T-helper 9 cell (primary cell): ENCODE results near the gene VAPA.

Experiments
- DNase-seq: peaks from one replicate; pipeline ENCODE4 v3.0.0-alpha.2; 2020
- total RNA-seq, 2 donors: gene quantifications; one replicate each; lab custom pipeline; 2026; lab: John Stamatoyannopoulos, UW

VAPA gene, protein sequence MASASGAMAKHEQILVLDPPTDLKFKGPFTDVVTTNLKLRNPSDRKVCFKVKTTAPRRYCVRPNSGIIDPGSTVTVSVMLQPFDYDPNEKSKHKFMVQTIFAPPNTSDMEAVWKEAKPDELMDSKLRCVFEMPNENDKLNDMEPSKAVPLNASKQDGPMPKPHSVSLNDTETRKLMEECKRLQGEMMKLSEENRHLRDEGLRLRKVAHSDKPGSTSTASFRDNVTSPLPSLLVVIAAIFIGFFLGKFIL
- total RNA-seq, result 170 to 185 reads per million in 2 donors

DNA sequence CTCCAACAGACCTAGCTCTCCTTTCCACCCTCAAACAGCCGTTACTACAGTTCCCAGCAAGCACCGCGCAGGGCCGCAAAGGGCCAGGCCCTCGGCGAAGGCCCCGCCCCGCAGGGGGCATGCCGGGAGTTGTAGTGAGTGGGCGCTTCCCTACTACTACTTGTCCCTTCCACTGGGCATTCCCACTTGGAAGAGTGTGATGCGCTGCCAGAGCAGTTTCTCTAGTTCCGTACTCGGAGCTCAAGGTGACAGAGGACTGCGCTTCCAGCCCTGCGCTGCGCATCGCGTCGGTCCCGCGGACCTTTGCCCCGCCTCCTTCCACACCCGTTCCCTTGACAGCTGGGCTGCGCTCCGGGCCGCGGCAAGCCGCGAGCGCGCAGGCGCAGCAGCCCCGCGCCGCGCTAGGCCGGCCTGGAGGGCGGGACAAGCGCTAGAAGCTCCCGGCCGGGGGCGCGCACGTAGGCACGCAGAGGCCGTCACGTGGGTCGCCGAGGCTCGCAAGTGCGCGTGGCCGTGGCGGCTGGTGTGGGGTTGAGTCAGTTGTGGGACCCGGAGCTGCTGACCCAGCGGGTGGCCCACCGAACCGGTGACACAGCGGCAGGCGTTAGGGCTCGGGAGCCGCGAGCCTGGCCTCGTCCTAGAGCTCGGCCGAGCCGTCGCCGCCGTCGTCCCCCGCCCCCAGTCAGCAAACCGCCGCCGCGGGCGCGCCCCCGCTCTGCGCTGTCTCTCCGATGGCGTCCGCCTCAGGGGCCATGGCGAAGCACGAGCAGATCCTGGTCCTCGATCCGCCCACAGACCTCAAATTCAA, at the start of gene VAPA:
TSS of gene VAPA (plus strand) at position 491 of the 808 bp plus-strand sequence. CDS start at position 732, 241 bp downstream.
- DNase-seq, result peak; percentile 85

DNA sequence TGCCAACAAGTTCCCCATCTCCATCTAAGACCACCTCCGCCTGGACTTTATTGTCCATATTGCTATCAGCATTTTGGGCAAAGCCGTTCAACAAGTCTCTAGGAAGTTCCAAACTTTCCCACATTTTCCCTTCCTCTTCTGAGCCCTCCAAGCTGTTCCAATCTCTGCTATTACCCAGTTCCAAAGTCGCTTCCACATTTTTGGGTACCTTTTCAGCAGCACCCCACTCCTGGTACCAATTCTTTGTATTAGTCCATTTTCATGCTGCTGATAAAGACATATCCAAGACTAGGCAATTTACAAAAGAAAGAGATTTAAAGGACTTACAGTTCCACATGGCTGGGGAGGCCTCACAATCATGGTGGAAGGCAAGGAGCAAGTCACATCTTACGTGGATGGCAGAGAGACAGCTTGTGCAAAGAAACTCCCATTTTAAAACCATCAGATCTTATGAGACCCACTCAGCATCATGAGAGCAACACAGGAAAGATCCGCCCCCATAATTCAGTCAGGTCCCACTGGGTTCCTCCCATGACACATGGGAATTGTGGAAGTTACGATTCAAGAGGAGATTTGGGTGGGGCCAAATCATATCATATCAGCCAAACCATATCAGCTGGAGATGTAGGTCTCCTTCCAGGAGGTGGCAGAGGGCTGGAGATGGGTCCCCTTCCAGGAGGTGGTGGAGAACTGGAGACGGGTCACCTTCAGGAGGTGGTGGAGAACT, 47.9 kb upstream of the VAPA start:
- no peak for DNase-seq

DNA sequence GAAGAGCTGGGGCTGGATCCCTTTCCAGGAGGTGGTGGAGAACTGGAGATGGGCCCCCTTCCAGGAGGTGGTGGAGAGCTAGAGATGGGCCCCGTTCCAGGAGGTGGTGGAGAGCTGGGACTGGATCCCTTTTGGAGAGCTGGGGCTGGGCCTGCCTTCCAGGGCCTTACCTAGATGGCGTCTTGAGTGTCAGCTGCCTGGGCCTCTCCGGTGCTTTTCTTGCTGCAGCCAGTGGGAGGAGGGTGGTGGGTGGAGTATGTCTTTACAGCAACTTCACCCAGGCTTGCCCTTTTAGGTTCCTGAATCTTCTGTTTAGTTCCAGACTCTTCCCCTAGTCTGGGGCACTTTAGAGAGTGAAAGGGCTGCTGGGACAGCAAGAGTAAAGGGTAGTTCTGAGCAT, 47.2 kb upstream of the VAPA start:
- DNase-seq, result no peak

DNA sequence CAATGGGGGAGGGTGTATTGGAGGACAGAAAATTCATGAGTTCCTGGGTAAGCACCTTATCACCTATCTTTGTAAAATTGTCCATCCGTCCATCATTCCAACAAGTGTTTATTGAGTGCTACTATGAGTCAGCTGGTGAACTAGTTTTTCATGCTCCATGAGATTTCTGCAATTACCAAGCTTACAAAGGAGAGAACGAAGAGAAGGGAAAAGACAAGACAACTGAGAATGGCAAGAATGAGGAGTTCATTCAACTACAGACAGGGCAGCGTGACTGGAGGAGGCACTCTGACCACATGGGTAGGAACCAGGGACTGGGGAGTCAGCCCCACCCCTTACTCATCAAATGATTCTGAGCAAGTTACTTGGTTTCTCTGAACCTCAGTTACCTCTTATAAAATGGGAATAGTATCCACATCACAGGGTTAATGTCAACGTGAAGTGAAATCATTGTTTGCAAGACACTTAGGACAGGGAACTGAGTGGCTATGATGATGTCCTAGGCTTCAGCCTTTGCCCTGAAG, 46.7 kb upstream of the VAPA start:
- DNase-seq, result no peak

DNA sequence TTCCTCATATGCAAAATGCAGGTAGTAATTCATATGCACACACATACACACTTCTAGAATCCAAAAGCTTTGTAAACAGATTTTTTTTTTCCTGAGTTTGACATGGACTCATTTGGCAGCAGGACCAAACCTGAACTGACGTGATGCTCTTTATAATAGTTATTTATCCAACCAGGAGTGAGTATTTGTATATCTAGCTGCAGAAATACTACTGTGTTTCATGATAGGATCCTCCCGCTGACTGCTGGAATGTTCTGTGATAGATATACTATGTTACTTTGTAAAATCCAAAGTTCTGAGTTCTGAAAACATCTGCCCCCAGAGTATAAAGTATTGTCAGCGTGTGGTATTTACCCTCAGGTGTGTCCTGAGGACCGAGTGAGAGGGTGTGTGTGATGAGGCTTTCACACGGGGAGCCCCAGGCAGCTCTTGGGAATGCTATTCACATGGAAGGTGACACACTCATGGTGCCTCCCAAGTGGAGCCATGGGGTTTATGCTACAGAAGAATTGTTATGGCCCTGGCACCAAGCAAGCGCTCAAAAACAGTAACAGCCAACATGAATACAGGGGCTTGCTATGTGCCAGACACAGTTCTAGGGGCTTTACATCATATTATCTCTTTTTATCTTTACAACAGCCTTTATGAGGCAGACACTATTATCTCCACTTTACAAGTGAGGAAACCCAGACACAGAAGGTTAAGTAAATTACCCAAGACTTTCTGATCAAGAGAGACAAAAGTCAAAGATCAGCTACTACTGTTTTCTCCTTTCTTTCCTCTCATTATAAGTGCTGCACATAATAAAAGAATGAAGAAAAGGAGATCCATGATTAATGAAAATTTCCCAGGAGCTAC, 44.7 kb upstream of the VAPA start:
- DNase-seq, result no peak

DNA sequence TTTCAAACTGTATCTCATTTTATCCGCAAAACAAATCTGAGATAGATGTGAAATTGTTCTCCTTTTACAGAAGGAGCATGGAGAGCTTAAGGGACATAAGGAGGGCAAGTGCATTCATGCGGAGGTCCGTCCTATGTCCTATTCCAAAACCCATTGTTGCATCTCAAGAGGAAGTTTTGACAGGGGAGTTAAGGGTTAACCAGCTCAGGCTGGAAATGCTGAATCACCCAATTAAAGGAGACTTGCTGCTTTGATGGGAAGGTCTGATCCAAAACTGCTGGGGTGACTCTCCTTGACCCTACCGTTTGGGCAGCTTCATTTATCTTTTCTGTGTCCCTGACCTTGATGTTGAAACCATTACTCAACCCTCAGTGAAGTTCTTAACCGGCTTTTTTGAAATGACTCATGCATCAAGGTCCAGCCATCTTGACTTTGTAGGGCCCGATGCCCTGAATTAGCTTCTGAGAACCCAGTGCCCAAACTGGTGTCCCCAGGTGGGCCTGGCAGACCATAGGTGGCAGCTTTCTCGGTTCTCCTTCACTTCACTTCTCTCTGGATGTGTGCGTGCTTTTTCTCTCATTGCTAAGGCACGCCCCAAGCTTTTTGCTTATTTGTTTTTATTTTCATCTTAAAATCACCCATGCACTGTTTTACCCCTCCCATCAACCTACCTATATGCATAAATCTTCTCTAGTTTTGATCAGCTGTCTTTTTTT, 43.9 kb upstream of the VAPA start:
- DNase-seq, result no peak

DNA sequence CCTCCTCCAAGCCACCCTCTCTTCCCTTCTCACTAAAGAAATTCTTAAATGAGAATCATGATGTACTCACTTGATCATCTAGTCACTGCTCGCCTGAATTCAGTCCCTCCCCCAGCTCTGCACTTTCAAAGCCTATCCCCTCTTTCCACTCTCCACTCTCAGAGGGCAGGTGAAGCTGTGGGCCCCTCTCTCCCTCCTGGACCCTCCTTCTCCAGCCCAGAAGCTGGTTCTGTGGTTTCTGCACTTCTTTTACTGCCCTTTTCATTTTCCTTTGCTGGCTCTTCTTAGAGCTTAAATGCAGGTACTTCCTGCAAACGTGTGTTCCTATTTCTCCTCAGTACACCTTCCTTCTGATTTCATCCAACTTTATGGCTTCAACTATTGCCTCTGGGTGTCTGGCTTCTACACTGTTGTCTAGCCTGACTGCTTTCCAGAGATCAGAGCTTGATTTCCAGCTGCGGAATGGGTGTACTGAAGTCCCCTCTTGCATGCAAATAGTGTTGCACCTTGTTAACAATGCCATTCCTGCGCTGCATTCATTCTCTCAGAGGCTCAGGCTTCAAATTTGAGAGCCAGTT, 43.3 kb upstream of the VAPA start:
- DNase-seq, result no peak

DNA sequence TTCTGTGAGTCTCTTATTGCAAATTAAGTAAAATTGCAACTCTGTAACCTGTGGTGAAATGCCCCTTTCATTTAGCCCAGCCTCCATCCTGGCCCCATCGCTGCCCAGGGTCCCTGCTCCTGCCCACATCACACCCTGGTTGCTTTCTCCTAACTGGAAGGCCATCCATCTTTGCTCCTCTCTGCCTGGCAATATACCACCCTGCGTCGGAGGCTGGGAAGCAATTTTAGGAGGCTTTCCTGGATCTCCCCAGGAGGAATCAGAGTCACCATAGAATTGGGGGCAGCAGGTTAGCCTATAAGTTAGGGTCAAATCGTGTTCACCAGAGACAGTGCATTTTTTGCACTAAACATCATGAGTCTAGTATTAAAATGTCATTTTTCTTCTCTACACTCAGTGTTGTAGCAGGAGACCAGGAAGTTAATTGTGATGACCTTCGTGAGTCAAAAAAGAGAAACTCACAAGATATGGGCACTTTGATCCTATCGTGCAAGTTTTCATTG, 42.5 kb upstream of the VAPA start:
- no peak for DNase-seq

DNA sequence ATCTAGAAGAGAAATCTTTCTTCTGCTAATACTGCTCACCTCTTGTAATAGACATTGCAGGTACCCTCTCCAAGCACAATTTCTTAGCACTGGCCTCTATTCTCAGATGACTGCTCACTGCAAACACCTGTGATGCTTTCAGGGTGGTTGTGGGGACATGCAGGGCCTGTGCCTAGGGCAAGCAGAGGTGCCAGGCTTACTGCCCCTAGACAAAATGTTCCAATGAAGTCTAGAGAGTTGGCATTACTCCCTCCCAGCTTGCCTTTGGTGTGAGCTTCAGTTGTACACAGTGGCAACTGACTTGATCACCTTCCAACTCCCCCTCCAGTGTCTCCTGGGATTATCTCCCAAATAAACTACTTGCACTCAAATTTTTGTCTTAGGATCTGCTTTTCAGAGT, 41.0 kb upstream of the VAPA start:
- no peak for DNase-seq

DNA sequence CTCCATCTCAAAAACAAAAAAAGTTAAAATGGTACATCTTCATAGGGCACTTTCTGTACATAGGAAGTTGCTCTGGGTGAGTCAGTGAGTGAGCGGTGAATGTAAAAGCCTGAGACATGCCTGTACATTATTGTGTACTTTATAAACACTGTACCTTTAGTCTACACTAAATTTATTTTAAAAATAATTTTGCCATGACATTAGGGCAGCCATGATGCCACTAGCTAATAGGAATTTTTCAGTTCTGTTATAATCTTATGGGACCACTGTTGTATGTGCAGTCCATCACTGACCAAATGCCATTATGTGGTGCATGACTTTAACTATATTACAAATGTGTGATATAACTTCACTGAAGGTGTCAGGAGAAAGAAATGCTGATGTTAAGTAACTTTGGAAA, 39.1 kb upstream of the VAPA start:
- no peak for DNase-seq

DNA sequence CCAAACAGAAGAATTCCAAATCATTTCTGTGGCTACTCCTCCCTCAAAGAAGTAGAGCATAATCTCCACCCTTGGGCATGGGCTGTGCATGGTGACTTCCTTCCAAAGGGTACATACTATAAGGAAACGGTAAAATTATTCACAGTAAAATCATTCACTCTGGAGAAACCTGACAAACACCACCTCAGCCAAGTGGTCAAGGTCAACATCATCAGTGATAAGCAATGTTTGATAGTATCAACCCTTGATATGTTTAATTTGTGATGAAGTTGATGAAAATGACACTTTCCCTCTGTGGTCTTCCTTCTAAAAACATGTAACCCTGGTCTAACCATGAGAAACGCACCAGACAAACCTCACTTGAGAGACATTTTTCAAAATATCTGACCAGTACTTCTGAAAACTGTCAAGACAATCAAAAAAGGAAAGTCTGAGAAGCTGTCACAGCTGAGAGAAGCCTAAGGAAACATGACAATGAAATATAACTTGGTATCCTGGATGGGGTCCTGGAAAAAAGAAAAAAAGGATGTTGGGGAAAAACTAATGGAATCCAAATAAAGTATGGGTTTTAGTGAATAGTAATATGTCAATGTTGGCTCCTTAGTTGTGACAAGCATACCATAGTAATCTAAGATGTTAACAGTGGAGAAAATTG, 37.5 kb upstream of the VAPA start:
- DNase-seq, result no peak

DNA sequence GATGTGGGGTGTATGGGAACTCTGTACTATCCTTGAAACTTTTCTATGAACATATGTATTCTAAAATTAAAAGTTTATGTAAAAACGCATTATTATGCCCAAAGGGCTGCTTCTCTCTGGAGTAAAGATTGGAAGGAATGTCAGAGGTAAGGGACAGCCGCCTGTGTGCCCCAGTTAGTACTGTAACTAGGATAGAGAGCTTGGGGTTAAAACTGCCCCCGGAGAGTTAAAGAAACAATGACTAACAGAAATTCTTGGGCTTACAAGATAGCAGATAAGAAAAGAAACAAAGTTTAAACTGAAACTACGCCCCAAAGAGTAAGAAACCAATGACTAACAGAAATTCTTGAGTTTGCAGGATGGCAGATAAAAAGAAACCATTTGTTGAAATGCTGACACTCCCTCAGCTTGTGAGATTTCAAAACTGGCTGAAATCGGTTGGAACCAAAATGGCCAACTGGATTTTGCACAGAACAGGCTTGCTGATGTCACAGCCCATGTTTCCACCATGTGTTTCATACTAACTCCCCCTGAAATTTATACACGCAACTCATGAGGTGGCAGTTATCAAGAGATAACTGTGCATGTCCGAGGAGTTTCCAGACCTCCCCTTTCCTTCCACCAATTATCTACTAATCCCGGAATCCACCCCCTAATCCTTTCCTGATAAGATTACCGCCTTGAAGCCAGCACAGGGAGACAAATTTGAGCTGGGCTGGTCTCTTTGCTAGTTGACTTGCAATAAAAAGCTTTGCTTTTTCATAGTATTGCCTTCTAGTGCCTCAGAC, 36.8 kb upstream of the VAPA start:
- no peak for DNase-seq

DNA sequence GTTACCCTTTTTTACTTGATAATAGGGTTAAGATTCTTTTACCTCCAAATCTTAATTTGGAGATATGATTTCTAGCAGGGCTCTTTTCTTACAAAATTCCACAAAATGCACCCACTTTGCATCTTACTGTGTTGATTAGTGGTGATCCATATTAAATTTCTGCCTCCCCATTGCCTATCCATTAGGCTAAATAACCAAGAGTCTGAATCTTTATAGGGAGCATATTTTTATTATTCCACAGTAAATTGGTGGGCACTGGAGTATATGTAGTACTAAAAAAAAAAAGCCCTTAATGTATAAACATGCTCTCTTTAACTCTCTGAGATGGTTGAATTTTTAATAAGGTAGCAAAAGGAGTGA, 36.2 kb upstream of the VAPA start:
- no peak for DNase-seq

DNA sequence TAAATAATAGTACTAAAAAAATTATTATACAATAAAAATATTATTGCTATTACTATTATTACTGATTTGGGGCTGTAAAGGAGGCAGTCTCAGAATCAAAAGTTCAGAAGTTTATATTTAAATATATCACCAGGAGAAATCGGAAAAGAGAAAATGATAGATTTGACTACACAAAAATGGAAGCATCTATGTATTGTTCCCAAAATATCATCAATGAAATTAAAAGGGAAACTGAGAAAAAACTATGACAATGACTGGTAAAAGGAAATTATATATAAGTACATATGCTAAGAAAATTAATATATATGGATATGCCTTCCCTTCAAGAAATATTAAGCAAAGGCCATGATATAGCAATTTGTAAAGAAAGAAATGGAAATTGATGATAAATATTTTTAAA, 35.7 kb upstream of the VAPA start:
- DNase-seq, result no peak

DNA sequence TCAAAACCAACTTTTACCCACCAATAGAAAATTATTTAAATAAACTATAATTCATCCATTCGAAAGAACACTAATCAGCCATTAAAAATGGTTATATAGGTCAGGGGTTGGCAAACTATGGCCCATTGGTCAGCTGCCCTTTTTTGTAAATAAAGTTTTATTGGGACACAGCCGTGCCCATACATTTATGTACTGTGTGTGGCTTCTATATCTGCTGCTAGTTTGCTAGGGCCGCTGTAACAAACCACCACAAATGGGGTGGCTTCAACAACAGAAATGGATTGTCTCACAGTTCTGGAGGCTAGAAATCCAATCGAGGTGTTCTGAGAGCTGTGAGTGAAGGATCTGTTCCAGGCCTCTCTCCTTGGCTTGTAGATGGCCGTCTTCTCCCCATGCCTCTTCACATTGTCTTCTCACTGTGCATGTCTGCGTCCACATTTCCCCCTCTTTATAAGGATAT, 35.0 kb upstream of the VAPA start:
- no peak for DNase-seq

DNA sequence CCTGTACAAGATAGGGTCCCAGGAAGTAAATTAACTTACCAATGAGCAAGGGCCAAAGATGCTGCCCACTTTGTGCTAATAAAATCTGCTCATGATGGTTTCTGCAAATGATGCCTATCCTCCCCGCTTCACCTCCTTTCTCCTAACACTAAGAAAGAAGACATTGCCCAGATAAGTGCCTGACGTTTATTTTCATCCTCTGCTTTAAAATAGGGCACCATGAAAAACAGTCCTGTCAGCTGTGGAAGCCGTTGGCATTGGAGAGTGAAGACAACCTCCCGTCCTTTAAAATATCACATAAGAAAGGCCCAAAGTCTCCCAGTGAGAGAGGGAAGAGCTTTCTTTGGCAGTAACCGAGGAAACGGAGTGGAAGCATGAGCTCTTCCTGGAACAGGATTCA, 29.7 kb upstream of the VAPA start:
- DNase-seq, result no peak

DNA sequence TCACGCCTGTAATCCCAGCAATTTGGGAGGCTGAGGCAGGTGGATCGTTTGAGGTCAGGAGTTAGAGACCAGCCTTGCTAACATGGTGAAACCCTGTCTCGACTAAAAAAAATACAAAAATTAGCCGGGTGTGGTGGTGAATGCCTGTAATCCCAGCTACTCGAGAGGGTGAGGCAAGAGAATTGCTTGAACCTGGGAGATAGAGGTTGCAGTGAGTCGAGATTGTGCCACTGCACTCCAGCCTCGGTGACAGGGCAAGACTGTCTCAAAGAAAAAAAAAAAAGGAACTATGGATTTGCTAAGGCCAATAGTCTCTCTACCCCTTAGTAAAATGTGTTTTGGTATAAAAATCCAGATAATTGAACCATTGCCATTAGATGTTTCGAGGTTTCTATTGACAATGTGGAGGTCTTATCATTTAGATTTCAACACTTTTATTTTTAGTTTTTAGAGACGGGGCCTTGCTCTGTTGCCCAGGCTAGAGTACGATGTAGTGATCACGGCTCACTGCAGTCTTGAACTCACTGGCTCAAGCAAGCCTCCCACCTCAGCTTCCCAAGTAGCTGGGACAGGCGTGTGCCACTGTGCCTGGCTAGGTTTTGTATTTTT, 29.2 kb upstream of the VAPA start:
- no peak for DNase-seq

DNA sequence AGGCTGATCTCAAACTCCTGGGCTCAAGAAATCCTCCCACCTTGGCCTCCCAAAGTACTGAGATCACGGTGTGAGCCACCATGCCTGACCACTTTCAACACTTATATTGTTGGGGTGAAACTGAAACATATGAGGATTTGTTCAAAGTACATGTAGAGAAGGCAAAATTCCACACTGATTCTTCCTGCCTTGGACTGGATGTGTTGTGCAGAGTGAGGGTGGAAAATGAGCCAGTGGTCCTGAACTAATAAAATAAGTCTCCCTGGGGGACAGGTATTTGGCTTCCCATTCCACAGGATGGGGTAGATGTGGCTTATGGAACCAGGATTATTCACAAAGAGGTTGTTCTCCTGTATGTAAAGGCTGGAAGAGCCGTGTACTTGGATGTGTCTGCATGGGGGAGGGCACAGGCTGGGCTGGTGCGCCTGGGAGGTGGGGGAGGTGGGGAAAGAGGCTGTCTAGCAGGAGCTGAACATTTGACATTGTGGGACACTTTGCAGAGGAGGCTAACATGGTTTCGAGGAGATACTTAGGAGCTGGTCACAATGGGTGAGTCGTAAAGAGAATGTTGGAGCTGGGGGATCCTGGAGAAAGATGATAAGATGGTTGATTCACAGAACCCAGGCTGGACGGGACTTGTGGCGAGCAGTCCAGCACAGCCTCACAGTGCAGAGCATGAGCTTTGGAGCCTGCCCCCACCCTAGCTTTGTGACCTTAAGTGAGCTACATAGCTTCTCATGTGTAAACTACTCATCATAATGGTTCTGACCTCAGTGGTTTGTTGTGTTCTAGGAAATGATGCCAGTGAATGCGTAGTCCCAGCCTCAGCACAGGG, 28.4 kb upstream of the VAPA start, which contains the start of gene TXNDC2:
TSS of gene TXNDC2 (plus strand) at position 804 of the 835 bp plus-strand sequence. CDS start 708 bp downstream, outside the sequence.
- DNase-seq, result no peak
